Pancreas (tissue), 10 donors: ENCODE measurements around the gene KCND1. TPM values are rescaled to one million over a fixed set of nuclear protein-coding genes. Genes with fewer than 3 reads are reported as not detected.

Experiments
- ATAC-seq, 4 donors: fragments of 200-7000 bp; cut with Tn5 transposase; one replicate each; pipeline versions ENCODE4 v1.8.0 to v1.9.1; 2020; ENCODE audit warnings: mild to moderate bottlenecking in 4 of 4, moderate library complexity in 4 of 4
- DNase-seq, 6 donors: peaks; one replicate each; pipeline ENCODE4 v3.0.0-alpha.2; 2020
- FAIRE-seq: peaks from 2 replicates; lab custom pipeline; 2012; peaks lifted over from hg19 to GRCh38; lab: Jason Lieb, UNC
- H3K27ac ChIP-seq, 4 donors: fragments of 200-600 bp; sonication (generic); 1 replicate in 3 of 4; 2 replicates in 1 of 4; pipeline versions ENCODE4 v1.5.0 to v1.8.0; 2020
- H3K27me3 ChIP-seq, 4 donors: fragments of 200-600 bp; one replicate each; pipeline ENCODE4 v1.8.0; 2021
- H3K36me3 ChIP-seq, 3 donors: fragments of 200-600 bp; sonication (generic) in 1 of 3; one replicate each; pipeline versions ENCODE4 v1.5.0 to v1.8.0; 2020 to 2021
- H3K4me1 ChIP-seq, 3 donors: fragments of 200-600 bp; one replicate each; pipeline ENCODE4 v1.8.0; 2021
- H3K4me3 ChIP-seq, 4 donors: fragments of 200-600 bp; sonication (generic) in 2 of 4; one replicate each; pipeline versions ENCODE4 v1.5.0 to v1.8.0; 2020 to 2021
- H3K9me3 ChIP-seq, 4 donors: fragments of 200-600 bp; one replicate each; pipeline ENCODE4 v1.8.0; 2021
- WGBS, 2 donors: extraction: QIAGEN DNeasy Blood & Tissue Kit; methylation state at CpG; one replicate each; pipeline ENCODE4 v1.1.7; 2013; 5-methylcytosine and 5-hydroxymethylcytosine counted together
- intact Hi-C, 3 donors: fragments of 100-400 bp; cut with DNase I; formaldehyde crosslinking; loops; one replicate each; pipeline versions ENCODE4 v1.11.1 to v1.14.2; 2022
- polyA plus RNA-seq, 2 donors: library from polyadenylated mRNA; stranded (reverse); fragments of 200-250 nt; gene quantifications; one replicate each; pipeline ENCODE4 v1.2.3, GENCODE V29; 2013
- total RNA-seq, 6 donors: library from RNA; stranded (reverse); fragmentation: NEBNext Ultra II Directional in 4 of 6; extraction: Animal tissue kit (Norgen Biotek cat#: 25700) in 4 of 6; gene quantifications; one replicate each; pipeline versions ENCODE4 v1.2.1 to v1.2.4, GENCODE V29; 2021 to 2023
- TF ChIP-seq, protein P1 (sequence below), 4 donors: fragments of 200-600 bp; sonication (generic) in 3 of 4; IDR thresholded peaks; one replicate each; pipeline versions ENCODE4 v1.5.0 to v1.8.0; 2021; ENCODE audit warnings: antibody characterized with exemption in 4 of 4
- donor health status: healthy with polysubstance abuse.
- donor health status: DM: no; HTN: no; CAD: no; lungs with moderate emphysema.
- donor health status: DM: no; HTN: no; CAD: no.
- donor health status: control.
- donor health status: control.
- donor health status: Bipolar disorder and iron deficiency.
- donor health status: DM: yes; HTN: yes; CAD: no.
- donor health status: DM: no; HTN: no; CAD: no.
- donor health status: DM: no; HTN: no; CAD: no.
- donor health status: DM: yes; HTN: yes; CAD: no.

The KCND1 gene
- total and polyA plus RNA-seq, 8 donors, result 0.12 to 1.7 (median 0.91) TPM

DNA sequence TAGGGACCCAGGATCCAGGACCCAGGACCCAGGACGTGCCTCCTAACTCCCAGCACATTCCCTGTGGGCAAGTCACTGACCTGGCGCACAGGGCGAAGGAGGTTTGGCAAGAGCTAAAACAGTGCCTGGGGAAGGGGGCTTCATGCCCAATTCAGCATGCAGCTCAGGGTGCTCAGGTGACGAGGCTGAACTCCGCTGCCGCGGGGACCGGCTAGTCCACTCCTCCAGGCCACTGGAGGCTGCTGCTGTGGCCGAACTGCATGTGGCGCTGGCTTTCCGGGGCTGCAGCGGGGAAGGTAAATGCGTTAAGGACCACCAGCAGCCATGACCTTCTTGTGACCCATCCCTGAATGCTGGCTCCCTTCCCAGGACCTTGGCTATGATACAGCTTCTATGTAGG lies 47.9 kb downstream of the KCND1 start:
- H3K4me3 ChIP-seq, result no peak overlapping the region
- no peaks in the 10 kb centered on the region for H3K9me3 ChIP-seq
- H3K27ac ChIP-seq, result no peak overlapping the region
- ATAC-seq, result no peak
- FAIRE-seq, result no peak
- no peak for DNase-seq
- H3K27me3 ChIP-seq, result peaks cover 0 to under 1% (median 0%) of the 10 kb centered on the region in 4 donors
- H3K36me3 ChIP-seq, result no peaks in the 10 kb centered on the region
- WGBS, 2 donors, result 86 to 93% methylated on average over 13 of the region's 13 CpGs
- intact Hi-C loops, result no loop called here
- TF ChIP-seq, protein P1, sequence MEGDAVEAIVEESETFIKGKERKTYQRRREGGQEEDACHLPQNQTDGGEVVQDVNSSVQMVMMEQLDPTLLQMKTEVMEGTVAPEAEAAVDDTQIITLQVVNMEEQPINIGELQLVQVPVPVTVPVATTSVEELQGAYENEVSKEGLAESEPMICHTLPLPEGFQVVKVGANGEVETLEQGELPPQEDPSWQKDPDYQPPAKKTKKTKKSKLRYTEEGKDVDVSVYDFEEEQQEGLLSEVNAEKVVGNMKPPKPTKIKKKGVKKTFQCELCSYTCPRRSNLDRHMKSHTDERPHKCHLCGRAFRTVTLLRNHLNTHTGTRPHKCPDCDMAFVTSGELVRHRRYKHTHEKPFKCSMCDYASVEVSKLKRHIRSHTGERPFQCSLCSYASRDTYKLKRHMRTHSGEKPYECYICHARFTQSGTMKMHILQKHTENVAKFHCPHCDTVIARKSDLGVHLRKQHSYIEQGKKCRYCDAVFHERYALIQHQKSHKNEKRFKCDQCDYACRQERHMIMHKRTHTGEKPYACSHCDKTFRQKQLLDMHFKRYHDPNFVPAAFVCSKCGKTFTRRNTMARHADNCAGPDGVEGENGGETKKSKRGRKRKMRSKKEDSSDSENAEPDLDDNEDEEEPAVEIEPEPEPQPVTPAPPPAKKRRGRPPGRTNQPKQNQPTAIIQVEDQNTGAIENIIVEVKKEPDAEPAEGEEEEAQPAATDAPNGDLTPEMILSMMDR (IDR thresholded peaks at IDR 0.05), result no peak
- no peaks in the 10 kb centered on the region for H3K4me1 ChIP-seq

DNA sequence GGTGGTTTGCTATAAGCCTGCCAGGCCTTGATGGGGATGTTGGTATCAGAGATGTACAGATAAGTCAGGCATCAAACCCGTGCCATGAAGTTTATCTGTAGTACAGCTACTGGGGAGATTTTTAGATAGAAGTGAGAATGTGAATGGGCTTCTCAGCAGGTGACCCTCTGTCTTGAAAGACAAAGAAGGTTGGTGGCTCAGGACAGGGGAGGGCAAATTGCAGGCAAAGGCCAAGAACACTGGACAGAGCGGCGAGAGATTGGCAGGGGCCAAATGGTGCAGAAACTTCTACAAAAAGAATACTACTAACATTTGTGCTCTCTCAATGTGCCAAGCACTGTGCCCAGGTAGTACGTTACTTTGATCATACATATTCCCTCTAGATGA lies 50.9 kb downstream of the KCND1 start:
- H3K9me3 ChIP-seq, result no peaks in the 10 kb centered on the region
- ATAC-seq, result no peak
- FAIRE-seq, result no peak
- H3K36me3 ChIP-seq, result no peaks in the 10 kb centered on the region
- H3K4me3 ChIP-seq, result no peak overlapping the region
- no peak overlapping the region for H3K27ac ChIP-seq
- no peaks in the 10 kb centered on the region for H3K4me1 ChIP-seq
- intact Hi-C loops, result no loop called here
- DNase-seq, result no peak
- TF ChIP-seq, protein P1 (IDR thresholded peaks at IDR 0.05), result no peak
- peaks cover 0 to 4% (median 0%) of the 10 kb centered on the region in 4 donors for H3K27me3 ChIP-seq
- WGBS, 2 donors, result 68 to 83% methylated on average over 4 of the region's 4 CpGs

DNA sequence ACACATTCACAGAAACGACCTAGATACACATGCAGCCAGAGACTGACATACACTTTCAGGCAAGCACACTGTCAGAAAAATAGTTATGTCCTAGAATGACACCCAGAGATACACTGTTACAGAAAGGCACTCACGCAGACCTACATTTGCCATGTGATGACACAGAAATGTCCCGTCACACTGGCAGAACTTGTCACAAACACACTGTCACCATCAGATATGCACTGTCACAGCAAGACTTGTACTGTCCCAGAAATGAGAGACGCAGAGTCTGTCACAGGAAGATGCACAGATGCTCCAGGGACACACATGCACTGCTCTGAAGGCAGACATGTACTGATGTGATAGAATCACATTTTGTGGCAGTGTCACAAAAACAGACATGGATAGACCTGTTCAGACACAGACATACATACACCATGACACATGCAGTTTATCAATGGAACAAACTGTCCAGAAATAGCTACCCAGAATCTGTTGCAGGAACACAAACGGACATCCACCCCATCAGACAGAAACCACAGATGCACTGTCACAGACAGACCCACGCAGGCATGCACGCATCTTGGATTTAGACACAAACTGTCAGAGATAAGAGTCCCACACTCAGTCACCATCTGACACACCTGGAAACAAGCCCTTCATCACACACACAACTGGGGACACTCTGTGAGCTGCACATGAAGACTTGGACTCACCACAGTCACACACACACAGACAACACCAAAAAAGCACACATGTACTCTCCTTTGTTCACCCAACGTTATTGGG lies 51.5 kb downstream of the KCND1 start:
- 46 to 51% methylated on average over 8 of the region's 8 CpGs for WGBS, 2 donors
- no peak overlapping the region for H3K27ac ChIP-seq
- no peak for DNase-seq

DNA sequence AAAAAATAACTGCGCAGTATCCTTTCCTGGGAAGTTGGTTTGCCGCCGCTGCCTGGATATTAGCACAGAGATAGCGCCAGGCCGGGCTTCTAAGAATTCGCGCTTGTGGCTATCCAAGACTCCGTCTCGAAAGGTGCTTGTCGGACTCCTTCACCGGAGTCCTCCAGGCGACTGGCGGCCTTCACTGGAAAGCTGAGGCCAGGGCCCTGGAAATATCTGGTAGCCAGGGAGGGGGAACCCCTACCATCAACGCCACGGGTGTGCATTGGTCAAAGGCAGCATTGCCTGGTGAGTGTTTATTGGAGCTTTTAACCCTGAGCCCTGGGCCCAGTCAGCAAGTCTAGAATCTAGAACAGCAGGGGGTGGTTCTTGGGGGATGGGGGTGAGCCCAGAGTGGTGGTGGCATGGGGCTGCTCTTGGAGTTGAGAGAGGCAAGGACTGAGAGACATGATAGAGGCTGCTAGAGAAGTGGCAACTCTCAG lies 52.2 kb downstream of the KCND1 start:
- Histone ChIP-seq H3K4me3 (peak overlapping the region in 2 of 4 donors; percentile 49 to 57), H3K27ac (peak overlapping the region in 3 of 4 donors; percentile 72 to 78 (median 75)), H3K27me3 (peaks cover 0 to 4% (median 0%) of the 10 kb centered on the region in 4 donors), H3K4me1 (no peaks in the 10 kb centered on the region), H3K9me3 (no peaks in the 10 kb centered on the region), H3K36me3 (no peaks in the 10 kb centered on the region)
- DNase-seq (peak in 1 of 6 donors; percentile 46), FAIRE-seq (no peak), ATAC-seq (peak; percentile 14 to 21 (median 19))
- TF ChIP-seq, protein P1 (IDR thresholded peaks at IDR 0.05), result no peak
- intact Hi-C loops, result no loop called here
- WGBS, 2 donors, result 1 to 33% methylated on average over 15 of the region's 15 CpGs

More for the DNA sequence above, 51.5 kb downstream of the KCND1 start:
- H3K9me3 ChIP-seq, result no peaks in the 10 kb centered on the region
- H3K36me3 ChIP-seq, result no peaks in the 10 kb centered on the region
- intact Hi-C loops, result no loop called here
- TF ChIP-seq, protein P1 (IDR thresholded peaks at IDR 0.05), result no peak
- peaks cover 0 to 4% (median 0%) of the 10 kb centered on the region in 4 donors for H3K27me3 ChIP-seq
- no peak for ATAC-seq
- H3K4me3 ChIP-seq, result no peak overlapping the region
- no peaks in the 10 kb centered on the region for H3K4me1 ChIP-seq
- no peak for FAIRE-seq
